ENCODE measurements around the gene LRRN2.

DNA sequence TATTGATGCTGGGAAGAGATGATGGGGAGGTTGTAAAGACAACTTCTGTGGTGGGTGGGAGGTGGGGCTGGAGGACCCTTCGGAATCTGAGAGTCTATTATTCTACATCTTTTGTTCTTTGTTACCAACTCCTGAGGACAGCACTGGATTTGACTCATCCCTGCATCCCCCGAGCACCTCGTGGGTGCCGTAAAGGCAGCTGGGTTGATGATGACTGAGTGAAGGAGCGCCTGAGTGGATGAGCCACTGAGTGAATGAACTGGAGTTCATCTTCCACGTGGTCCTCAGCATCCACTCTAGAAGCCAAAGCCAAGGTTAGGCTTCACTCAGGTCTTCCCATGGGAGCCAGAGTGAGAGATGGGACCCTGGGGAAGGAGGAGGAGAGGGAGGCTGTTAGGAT, 77.6 kb downstream of the LRRN2 start:
- TF ChIP-seq, protein P1, sequence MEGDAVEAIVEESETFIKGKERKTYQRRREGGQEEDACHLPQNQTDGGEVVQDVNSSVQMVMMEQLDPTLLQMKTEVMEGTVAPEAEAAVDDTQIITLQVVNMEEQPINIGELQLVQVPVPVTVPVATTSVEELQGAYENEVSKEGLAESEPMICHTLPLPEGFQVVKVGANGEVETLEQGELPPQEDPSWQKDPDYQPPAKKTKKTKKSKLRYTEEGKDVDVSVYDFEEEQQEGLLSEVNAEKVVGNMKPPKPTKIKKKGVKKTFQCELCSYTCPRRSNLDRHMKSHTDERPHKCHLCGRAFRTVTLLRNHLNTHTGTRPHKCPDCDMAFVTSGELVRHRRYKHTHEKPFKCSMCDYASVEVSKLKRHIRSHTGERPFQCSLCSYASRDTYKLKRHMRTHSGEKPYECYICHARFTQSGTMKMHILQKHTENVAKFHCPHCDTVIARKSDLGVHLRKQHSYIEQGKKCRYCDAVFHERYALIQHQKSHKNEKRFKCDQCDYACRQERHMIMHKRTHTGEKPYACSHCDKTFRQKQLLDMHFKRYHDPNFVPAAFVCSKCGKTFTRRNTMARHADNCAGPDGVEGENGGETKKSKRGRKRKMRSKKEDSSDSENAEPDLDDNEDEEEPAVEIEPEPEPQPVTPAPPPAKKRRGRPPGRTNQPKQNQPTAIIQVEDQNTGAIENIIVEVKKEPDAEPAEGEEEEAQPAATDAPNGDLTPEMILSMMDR (conservative IDR thresholded peaks at IDR 0.05; ENCODE audit: low read depth in 2 of 2): no peak
- TF ChIP-seq EZH2phosphoT487 (IDR thresholded peaks at IDR 0.05; ENCODE audit: unreplicated experiment) (no peak), STAT1 (IDR thresholded peaks at IDR 0.05; ENCODE audit: unreplicated experiment) (no peak), JUNB (IDR thresholded peaks at IDR 0.05; ENCODE audit: unreplicated experiment) (no peak), POLR2AphosphoS5 (IDR thresholded peaks at IDR 0.05; ENCODE audit: low read depth) (no peak), ZNF331 (CRISPR knock-in tag; IDR thresholded peaks at IDR 0.05; ENCODE audit: low read depth) (no peak)
- TF ChIP-seq, protein P2, sequence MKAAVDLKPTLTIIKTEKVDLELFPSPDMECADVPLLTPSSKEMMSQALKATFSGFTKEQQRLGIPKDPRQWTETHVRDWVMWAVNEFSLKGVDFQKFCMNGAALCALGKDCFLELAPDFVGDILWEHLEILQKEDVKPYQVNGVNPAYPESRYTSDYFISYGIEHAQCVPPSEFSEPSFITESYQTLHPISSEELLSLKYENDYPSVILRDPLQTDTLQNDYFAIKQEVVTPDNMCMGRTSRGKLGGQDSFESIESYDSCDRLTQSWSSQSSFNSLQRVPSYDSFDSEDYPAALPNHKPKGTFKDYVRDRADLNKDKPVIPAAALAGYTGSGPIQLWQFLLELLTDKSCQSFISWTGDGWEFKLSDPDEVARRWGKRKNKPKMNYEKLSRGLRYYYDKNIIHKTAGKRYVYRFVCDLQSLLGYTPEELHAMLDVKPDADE (IDR thresholded peaks at IDR 0.05): no peak
- TF ChIP-seq, protein P3, sequence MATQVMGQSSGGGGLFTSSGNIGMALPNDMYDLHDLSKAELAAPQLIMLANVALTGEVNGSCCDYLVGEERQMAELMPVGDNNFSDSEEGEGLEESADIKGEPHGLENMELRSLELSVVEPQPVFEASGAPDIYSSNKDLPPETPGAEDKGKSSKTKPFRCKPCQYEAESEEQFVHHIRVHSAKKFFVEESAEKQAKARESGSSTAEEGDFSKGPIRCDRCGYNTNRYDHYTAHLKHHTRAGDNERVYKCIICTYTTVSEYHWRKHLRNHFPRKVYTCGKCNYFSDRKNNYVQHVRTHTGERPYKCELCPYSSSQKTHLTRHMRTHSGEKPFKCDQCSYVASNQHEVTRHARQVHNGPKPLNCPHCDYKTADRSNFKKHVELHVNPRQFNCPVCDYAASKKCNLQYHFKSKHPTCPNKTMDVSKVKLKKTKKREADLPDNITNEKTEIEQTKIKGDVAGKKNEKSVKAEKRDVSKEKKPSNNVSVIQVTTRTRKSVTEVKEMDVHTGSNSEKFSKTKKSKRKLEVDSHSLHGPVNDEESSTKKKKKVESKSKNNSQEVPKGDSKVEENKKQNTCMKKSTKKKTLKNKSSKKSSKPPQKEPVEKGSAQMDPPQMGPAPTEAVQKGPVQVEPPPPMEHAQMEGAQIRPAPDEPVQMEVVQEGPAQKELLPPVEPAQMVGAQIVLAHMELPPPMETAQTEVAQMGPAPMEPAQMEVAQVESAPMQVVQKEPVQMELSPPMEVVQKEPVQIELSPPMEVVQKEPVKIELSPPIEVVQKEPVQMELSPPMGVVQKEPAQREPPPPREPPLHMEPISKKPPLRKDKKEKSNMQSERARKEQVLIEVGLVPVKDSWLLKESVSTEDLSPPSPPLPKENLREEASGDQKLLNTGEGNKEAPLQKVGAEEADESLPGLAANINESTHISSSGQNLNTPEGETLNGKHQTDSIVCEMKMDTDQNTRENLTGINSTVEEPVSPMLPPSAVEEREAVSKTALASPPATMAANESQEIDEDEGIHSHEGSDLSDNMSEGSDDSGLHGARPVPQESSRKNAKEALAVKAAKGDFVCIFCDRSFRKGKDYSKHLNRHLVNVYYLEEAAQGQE (IDR thresholded peaks at IDR 0.05; ENCODE audit: unreplicated experiment): no peak

Measured in GM23338 (cell line).